SK-N-SH (cell line): ENCODE data around the gene MYO9A. TPM values are rescaled to one million over a fixed set of nuclear protein-coding genes. Genes with fewer than 3 reads are reported as not detected.

Source experiments
- CTCF ChIA-PET: fragments of 300-600, 350-600 bp; formaldehyde crosslinking; extraction: SDS; loops from one replicate; lab custom pipeline; 2021; lab: Yijun Ruan, JAX
- POLR2A ChIA-PET: fragments of 350-600 bp; sonication (Branson Sonifier 250); formaldehyde crosslinking; extraction: SDS; loops from one replicate; lab custom pipeline; 2020; ENCODE audit warnings: antibody characterized with exemption, inconsistent platforms; lab: Yijun Ruan, JAX
- DNase-seq: peaks from one replicate; pipeline ENCODE4 v3.0.0; 2012
- H2AFZ ChIP-seq: fragments of 200-600 bp; sonication (generic); 2 replicates; pipeline ENCODE4 v1.8.1; 2016; ENCODE audit warnings: antibody characterized with exemption, mild to moderate bottlenecking, low read depth
- H3F3A ChIP-seq: fragments of 200-600 bp; sonication (generic); replicated peaks from 2 replicates; pipeline ENCODE3; 2016; ENCODE audit warnings: antibody characterized with exemption, mild to moderate bottlenecking; ENCODE audit not compliant: insufficient read depth
- H3K27ac ChIP-seq, 2 experiments: fragments of 200-500 bp in 1 of 2; fragments of 200-600 bp in 1 of 2; sonication (Bioruptor generic) in 1 of 2; sonication (generic), shearing (Covaris generic) in 1 of 2; 2 replicates each; pipeline versions ENCODE4 v1.5.1 to v1.6.1; 2014 to 2016; ENCODE audit warnings: low read depth in 2 of 2, inconsistent platforms in 1 of 2, low read length in 1 of 2, mild to moderate bottlenecking in 1 of 2, mixed read lengths in 1 of 2
- H3K27me3 ChIP-seq: fragments of 200-600 bp; sonication (generic), shearing (Covaris generic); 2 replicates; pipeline ENCODE4 v1.6.1; 2016; ENCODE audit warnings: mixed run types; ENCODE audit not compliant: insufficient read depth
- H3K36me3 ChIP-seq, 2 experiments: fragments of 200-500 bp in 1 of 2; fragments of 200-600 bp in 1 of 2; sonication (Bioruptor generic) in 1 of 2; sonication (generic) in 1 of 2; replicated peaks in 1 of 2; 2 replicates each; pipeline versions ENCODE3 to v1.5.1; 2014 to 2016; ENCODE audit warnings: low read length in 1 of 2, mild to moderate bottlenecking in 1 of 2; ENCODE audit not compliant: insufficient read depth in 2 of 2, control insufficient read depth in 1 of 2
- H3K4me1 ChIP-seq, 2 experiments: fragments of 200-500 bp in 1 of 2; fragments of 200-600 bp in 1 of 2; sonication (Bioruptor generic) in 1 of 2; sonication (generic), shearing (Covaris generic) in 1 of 2; 2 replicates each; pipeline versions ENCODE4 v1.5.1 to v1.6.1; 2014 to 2016; ENCODE audit warnings: low read depth in 1 of 2, low read length in 1 of 2, mixed run types in 1 of 2; ENCODE audit not compliant: insufficient read depth in 2 of 2, control insufficient read depth in 1 of 2
- H3K4me2 ChIP-seq: fragments of 200-600 bp; sonication (generic), shearing (Covaris generic); 2 replicates; pipeline ENCODE4 v1.6.1; 2017; ENCODE audit warnings: mixed run types
- H3K4me3 ChIP-seq, 2 experiments: fragments of 200-500 bp in 1 of 2; fragments of 200-600 bp in 1 of 2; sonication (Bioruptor generic) in 1 of 2; sonication (generic), shearing (Covaris generic) in 1 of 2; 2 replicates each; pipeline versions ENCODE4 v1.5.1 to v1.8.1; 2014 to 2016; ENCODE audit warnings: low read depth in 2 of 2, inconsistent platforms in 1 of 2, low read length in 1 of 2, mild to moderate bottlenecking in 1 of 2, mixed read lengths in 1 of 2, moderate library complexity in 1 of 2
- H3K79me2 ChIP-seq: fragments of 200-600 bp; sonication (generic); 2 replicates; pipeline ENCODE4 v1.8.1; 2017; ENCODE audit warnings: mild to moderate bottlenecking; ENCODE audit not compliant: insufficient read depth
- H3K9ac ChIP-seq: fragments of 200-600 bp; sonication (generic); 2 replicates; pipeline ENCODE4 v1.6.1; 2017; ENCODE audit warnings: mixed run types
- H3K9me2 ChIP-seq: fragments of 200-600 bp; sonication (generic); 2 replicates; pipeline ENCODE4 v1.6.1; 2017; ENCODE audit warnings: mixed run types
- H3K9me3 ChIP-seq: fragments of 200-600 bp; sonication (generic); 2 replicates; pipeline ENCODE4 v1.6.1; 2017; ENCODE audit warnings: mixed run types, mild to moderate bottlenecking, moderate library complexity
- H4K20me1 ChIP-seq: fragments of 200-600 bp; sonication (generic); 2 replicates; pipeline ENCODE4 v1.6.1; 2017; ENCODE audit warnings: mild to moderate bottlenecking, mixed run types; ENCODE audit not compliant: insufficient read depth
- ELF1 ChIP-seq: IDR thresholded peaks from 2 replicates; pipeline ENCODE4 v1.4.0; 2012
- FOSL2 ChIP-seq: IDR thresholded peaks from 2 replicates; pipeline ENCODE4 v1.4.0; 2012; ENCODE audit warnings: low read depth, mild to moderate bottlenecking, moderate library complexity, borderline replicate concordance
- FOXJ3 ChIP-seq: sonication (generic); formaldehyde crosslinking; IDR thresholded peaks from 2 replicates; pipeline ENCODE4 v1.5.1; 2020; ENCODE audit warnings: mild to moderate bottlenecking, missing genetic modification reagents
- GABPA ChIP-seq: IDR thresholded peaks from 2 replicates; pipeline ENCODE4 v1.4.0; 2012; ENCODE audit warnings: low read depth, mild to moderate bottlenecking
- MXI1 ChIP-seq: IDR thresholded peaks from 2 replicates; pipeline ENCODE4 v1.6.1; 2012; ENCODE audit warnings: mild to moderate bottlenecking, low read depth, low read length, improper control_type of control experiment
- RAD21 ChIP-seq: IDR thresholded peaks from 2 replicates; pipeline ENCODE4 v1.6.1; 2012; ENCODE audit warnings: mild to moderate bottlenecking, low read length
- RXRA ChIP-seq: IDR thresholded peaks from 2 replicates; pipeline ENCODE4 v1.4.0; 2012; ENCODE audit warnings: low read depth, mild to moderate bottlenecking, borderline replicate concordance
- SMC3 ChIP-seq: IDR thresholded peaks from 2 replicates; pipeline ENCODE4 v1.6.1; 2012; ENCODE audit warnings: low read depth, low read length, improper control_type of control experiment
- TAF1 ChIP-seq: IDR thresholded peaks from 2 replicates; pipeline ENCODE4 v1.6.1; 2012; ENCODE audit warnings: low read depth, mild to moderate bottlenecking, low read length, moderate library complexity, borderline replicate concordance
- YY1 ChIP-seq: IDR thresholded peaks from 2 replicates; pipeline ENCODE4 v1.4.0; 2012; ENCODE audit warnings: low read depth, mild to moderate bottlenecking
- WGBS: methylation state at CpG from one replicate; pipeline ENCODE4 v1.1.6; 2017; ENCODE audit warnings: low lambda C conversion rate; 5-methylcytosine and 5-hydroxymethylcytosine counted together
- polyA plus RNA-seq, 3 experiments: library from polyadenylated mRNA; depleted of rRNA; stranded (reverse); fragments of >200 nt; gene quantifications; 2 replicates each; pipeline ENCODE4 v1.2.3, GENCODE V29; 2012
- TF ChIP-seq, protein P1 (sequence below): IDR thresholded peaks from 2 replicates; pipeline ENCODE4 v1.6.1; 2012; ENCODE audit warnings: mild to moderate bottlenecking, low read depth, low read length, moderate library complexity
- TF ChIP-seq, protein P2 (sequence below): fragments of 150-350 bp; IDR thresholded peaks from 2 replicates; pipeline ENCODE4 v1.6.1; 2017; ENCODE audit warnings: antibody characterized with exemption, low read length, low read depth, borderline replicate concordance
- TF ChIP-seq, protein P3 (sequence below): IDR thresholded peaks from 2 replicates; pipeline ENCODE4 v1.4.0; 2012; ENCODE audit warnings: low read depth, borderline replicate concordance
- TF ChIP-seq, protein P4 (sequence below): IDR thresholded peaks from 2 replicates; pipeline ENCODE4; 2012

Gene MYO9A
- polyA plus RNA-seq, 1 of the 3 experiments (the other 2 are of a cell fraction) = 4.1 TPM

DNA sequence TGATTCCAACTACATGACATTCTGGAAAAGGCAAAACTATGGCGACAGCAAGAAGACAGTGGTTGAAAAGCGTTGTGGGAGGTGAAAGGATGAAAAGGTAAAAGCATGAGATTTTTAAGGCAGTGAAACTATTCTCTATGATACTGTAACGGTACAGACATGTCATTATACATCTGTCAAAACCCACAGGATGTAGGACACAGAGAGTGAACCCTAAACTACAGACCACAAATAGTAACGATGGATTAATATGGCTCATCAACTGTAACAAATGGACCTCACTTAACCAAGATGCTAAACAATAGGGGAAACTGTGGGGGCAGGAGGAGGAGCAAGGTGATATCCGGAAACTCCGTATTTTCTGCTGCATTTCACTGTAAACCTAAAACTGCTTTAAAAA lies 39.1 kb downstream of the MYO9A start:
- Histone ChIP-seq H3K79me2 (peaks cover 43% of the 10 kb centered on the region), H2AFZ (no peak overlapping the region), H3K27ac (no peak overlapping the region), H3K27me3 (no peaks in the 10 kb centered on the region), H3K4me1 (no peaks in the 10 kb centered on the region), H4K20me1 (peaks cover 7% of the 10 kb centered on the region; the same call in 1 of the 2 replicates), H3K4me2 (no peak overlapping the region), H3K9me2 (no peaks in the 10 kb centered on the region), H3K9ac (no peak overlapping the region), H3K36me3 (no peaks in the 10 kb centered on the region), H3K9me3 (no peaks in the 10 kb centered on the region), H3K4me3 (no peak overlapping the region), H3F3A (peaks cover 4% of the 10 kb centered on the region)
- no peak for DNase-seq
- ChIA-PET CTCF (interaction anchor here (1.1 kb wide), 1 partner anchor 74 kb away, joined by 3 read pairs; no protein-coding TSS in a partner anchor), POLR2A (no interaction called here)
- TF ChIP-seq RAD21 = no peak
- 95% methylated on average over 6 of the region's 6 CpGs for WGBS

DNA sequence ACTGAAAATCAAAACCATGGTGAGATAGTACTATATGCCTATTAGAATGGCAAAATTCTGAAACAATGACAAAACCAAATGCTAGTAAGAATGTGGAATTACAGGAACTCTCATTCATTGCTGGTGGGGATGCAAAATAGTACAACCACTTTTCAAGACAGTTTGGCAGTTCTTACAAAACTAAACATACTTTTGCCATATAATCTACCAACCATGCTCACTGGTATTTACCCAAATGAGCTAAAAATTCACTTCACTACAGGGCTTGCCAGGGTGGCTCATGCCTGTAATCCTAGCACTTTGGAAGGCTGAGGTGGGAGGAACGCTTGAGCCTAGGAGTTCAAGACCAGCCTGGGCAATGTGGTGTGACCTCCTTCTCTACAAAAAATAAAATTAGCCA lies 40.0 kb downstream of the MYO9A start:
- H3K79me2 ChIP-seq = peaks cover 53% of the 10 kb centered on the region
- H3F3A ChIP-seq = peaks cover 4% of the 10 kb centered on the region
- no peak overlapping the region for H3K4me2 ChIP-seq
- no peaks in the 10 kb centered on the region for H3K9me2 ChIP-seq
- WGBS = no CpG with 5 or more reads among the region's 1 CpG
- CTCF ChIA-PET = interaction anchor here (1.0 to 1.1 kb wide), 2 partner anchors 9 to 73 kb away, joined by 3 read pairs; no protein-coding TSS in a partner anchor
- H3K27me3 ChIP-seq = no peaks in the 10 kb centered on the region
- TF ChIP-seq YY1 = no peak
- TF ChIP-seq RXRA = no peak
- TF ChIP-seq MXI1 = no peak
- TF ChIP-seq FOXJ3 (CRISPR knock-in tag) = no peak
- TF ChIP-seq FOSL2 = no peak
- no peak for TF ChIP-seq TAF1
- no peak for TF ChIP-seq GABPA
- TF ChIP-seq RAD21 = no peak
- TF ChIP-seq, protein P1, sequence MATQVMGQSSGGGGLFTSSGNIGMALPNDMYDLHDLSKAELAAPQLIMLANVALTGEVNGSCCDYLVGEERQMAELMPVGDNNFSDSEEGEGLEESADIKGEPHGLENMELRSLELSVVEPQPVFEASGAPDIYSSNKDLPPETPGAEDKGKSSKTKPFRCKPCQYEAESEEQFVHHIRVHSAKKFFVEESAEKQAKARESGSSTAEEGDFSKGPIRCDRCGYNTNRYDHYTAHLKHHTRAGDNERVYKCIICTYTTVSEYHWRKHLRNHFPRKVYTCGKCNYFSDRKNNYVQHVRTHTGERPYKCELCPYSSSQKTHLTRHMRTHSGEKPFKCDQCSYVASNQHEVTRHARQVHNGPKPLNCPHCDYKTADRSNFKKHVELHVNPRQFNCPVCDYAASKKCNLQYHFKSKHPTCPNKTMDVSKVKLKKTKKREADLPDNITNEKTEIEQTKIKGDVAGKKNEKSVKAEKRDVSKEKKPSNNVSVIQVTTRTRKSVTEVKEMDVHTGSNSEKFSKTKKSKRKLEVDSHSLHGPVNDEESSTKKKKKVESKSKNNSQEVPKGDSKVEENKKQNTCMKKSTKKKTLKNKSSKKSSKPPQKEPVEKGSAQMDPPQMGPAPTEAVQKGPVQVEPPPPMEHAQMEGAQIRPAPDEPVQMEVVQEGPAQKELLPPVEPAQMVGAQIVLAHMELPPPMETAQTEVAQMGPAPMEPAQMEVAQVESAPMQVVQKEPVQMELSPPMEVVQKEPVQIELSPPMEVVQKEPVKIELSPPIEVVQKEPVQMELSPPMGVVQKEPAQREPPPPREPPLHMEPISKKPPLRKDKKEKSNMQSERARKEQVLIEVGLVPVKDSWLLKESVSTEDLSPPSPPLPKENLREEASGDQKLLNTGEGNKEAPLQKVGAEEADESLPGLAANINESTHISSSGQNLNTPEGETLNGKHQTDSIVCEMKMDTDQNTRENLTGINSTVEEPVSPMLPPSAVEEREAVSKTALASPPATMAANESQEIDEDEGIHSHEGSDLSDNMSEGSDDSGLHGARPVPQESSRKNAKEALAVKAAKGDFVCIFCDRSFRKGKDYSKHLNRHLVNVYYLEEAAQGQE = no peak
- TF ChIP-seq, protein P2, sequence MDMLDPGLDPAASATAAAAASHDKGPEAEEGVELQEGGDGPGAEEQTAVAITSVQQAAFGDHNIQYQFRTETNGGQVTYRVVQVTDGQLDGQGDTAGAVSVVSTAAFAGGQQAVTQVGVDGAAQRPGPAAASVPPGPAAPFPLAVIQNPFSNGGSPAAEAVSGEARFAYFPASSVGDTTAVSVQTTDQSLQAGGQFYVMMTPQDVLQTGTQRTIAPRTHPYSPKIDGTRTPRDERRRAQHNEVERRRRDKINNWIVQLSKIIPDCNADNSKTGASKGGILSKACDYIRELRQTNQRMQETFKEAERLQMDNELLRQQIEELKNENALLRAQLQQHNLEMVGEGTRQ = no peak
- no peak for TF ChIP-seq ELF1
- TF ChIP-seq, protein P3, sequence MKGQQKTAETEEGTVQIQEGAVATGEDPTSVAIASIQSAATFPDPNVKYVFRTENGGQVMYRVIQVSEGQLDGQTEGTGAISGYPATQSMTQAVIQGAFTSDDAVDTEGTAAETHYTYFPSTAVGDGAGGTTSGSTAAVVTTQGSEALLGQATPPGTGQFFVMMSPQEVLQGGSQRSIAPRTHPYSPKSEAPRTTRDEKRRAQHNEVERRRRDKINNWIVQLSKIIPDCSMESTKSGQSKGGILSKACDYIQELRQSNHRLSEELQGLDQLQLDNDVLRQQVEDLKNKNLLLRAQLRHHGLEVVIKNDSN = no peak
- TF ChIP-seq, protein P4, sequence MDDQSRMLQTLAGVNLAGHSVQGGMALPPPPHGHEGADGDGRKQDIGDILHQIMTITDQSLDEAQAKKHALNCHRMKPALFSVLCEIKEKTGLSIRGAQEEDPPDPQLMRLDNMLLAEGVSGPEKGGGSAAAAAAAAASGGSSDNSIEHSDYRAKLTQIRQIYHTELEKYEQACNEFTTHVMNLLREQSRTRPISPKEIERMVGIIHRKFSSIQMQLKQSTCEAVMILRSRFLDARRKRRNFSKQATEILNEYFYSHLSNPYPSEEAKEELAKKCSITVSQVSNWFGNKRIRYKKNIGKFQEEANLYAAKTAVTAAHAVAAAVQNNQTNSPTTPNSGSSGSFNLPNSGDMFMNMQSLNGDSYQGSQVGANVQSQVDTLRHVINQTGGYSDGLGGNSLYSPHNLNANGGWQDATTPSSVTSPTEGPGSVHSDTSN = no peak
- no peak for TF ChIP-seq SMC3
- POLR2A ChIA-PET = no interaction called here
- H3K4me1 ChIP-seq = no peaks in the 10 kb centered on the region
- H4K20me1 ChIP-seq = peaks cover 14% of the 10 kb centered on the region; the same call in 1 of the 2 replicates
- H2AFZ ChIP-seq = no peak overlapping the region
- H3K9ac ChIP-seq = no peak overlapping the region
- H3K27ac ChIP-seq = no peak overlapping the region
- no peak overlapping the region for H3K4me3 ChIP-seq
- no peaks in the 10 kb centered on the region for H3K36me3 ChIP-seq
- no peaks in the 10 kb centered on the region for H3K9me3 ChIP-seq
- no peak for DNase-seq
